HL-60 (cell line): Measurements from ENCODE around the gene NMRAL1.
A peak's percentile ranks its signal among the peaks of the same experiment; 100 is the strongest.

ENCODE experiments used
- POLR2AphosphoS5 ChIP-seq: IDR thresholded peaks from 2 replicates; pipeline ENCODE4 v1.6.1; 2012; ENCODE audit warnings: low read depth
- TF ChIP-seq, protein P1 (sequence below): IDR thresholded peaks from one replicate; pipeline ENCODE4 v1.5.1; 2011; ENCODE audit warnings: low read length, control low read depth, inconsistent platforms; ENCODE audit not compliant: insufficient read depth
- TF ChIP-seq, protein P2 (sequence below): IDR thresholded peaks from 2 replicates; pipeline ENCODE4 v1.6.1; 2012; ENCODE audit warnings: low read depth; ENCODE audit not compliant: insufficient replicate concordance

DNA sequence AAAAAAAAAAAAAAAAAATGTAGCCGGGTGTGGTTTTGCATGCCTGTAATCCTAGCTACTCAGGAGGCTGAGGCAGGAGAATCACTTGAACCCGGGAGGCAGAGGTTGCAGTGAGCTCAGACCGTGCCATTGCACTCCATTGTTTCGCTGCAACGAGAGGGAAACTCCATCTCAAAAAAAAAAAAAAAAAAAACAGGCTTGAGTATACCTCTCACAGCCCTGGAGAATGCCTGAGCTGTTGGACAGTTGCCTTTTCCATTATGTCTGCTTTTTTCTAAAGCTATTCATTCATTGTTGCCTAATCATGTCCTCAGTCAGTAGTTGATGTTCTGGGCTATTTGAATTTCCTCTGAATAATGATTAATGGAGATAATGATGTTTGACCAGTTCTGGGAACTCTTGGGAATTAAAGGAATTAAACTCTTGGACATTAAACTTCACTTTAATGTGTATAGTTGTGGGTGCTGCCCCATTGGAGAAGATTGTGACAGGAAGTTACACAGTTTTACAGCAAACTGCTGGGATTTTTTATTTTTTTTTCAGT lies 13.6 kb upstream of the NMRAL1 start:
- TF ChIP-seq POLR2AphosphoS5: no peak
- TF ChIP-seq, protein P1, sequence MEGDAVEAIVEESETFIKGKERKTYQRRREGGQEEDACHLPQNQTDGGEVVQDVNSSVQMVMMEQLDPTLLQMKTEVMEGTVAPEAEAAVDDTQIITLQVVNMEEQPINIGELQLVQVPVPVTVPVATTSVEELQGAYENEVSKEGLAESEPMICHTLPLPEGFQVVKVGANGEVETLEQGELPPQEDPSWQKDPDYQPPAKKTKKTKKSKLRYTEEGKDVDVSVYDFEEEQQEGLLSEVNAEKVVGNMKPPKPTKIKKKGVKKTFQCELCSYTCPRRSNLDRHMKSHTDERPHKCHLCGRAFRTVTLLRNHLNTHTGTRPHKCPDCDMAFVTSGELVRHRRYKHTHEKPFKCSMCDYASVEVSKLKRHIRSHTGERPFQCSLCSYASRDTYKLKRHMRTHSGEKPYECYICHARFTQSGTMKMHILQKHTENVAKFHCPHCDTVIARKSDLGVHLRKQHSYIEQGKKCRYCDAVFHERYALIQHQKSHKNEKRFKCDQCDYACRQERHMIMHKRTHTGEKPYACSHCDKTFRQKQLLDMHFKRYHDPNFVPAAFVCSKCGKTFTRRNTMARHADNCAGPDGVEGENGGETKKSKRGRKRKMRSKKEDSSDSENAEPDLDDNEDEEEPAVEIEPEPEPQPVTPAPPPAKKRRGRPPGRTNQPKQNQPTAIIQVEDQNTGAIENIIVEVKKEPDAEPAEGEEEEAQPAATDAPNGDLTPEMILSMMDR: no peak
- TF ChIP-seq, protein P2, sequence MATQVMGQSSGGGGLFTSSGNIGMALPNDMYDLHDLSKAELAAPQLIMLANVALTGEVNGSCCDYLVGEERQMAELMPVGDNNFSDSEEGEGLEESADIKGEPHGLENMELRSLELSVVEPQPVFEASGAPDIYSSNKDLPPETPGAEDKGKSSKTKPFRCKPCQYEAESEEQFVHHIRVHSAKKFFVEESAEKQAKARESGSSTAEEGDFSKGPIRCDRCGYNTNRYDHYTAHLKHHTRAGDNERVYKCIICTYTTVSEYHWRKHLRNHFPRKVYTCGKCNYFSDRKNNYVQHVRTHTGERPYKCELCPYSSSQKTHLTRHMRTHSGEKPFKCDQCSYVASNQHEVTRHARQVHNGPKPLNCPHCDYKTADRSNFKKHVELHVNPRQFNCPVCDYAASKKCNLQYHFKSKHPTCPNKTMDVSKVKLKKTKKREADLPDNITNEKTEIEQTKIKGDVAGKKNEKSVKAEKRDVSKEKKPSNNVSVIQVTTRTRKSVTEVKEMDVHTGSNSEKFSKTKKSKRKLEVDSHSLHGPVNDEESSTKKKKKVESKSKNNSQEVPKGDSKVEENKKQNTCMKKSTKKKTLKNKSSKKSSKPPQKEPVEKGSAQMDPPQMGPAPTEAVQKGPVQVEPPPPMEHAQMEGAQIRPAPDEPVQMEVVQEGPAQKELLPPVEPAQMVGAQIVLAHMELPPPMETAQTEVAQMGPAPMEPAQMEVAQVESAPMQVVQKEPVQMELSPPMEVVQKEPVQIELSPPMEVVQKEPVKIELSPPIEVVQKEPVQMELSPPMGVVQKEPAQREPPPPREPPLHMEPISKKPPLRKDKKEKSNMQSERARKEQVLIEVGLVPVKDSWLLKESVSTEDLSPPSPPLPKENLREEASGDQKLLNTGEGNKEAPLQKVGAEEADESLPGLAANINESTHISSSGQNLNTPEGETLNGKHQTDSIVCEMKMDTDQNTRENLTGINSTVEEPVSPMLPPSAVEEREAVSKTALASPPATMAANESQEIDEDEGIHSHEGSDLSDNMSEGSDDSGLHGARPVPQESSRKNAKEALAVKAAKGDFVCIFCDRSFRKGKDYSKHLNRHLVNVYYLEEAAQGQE: peak; percentile 21
